Mesendoderm (in vitro differentiated cells): ENCODE data around the gene LRFN4.

ENCODE experiments used
- DNase-seq: peaks from one replicate; pipeline ENCODE4 v3.0.0; 2013
- H2AK5ac ChIP-seq: 2 replicates; pipeline ENCODE4 v1.6.1; 2013; ENCODE audit warnings: low read length, inconsistent platforms
- H2BK120ac ChIP-seq: 2 replicates; pipeline ENCODE4 v1.6.1; 2013; ENCODE audit warnings: low read depth, mild to moderate bottlenecking, low read length, moderate library complexity, mixed read lengths
- H2BK15ac ChIP-seq: replicated peaks from 2 replicates; pipeline ENCODE4 v1.6.1; 2013; ENCODE audit warnings: low read depth, mild to moderate bottlenecking, moderate library complexity
- H2BK5ac ChIP-seq: 2 replicates; pipeline ENCODE4 v1.6.1; 2013; ENCODE audit warnings: low read length, inconsistent platforms
- H3K18ac ChIP-seq: 2 replicates; pipeline ENCODE4 v1.6.1; 2013; ENCODE audit warnings: mild to moderate bottlenecking, low read length, mixed read lengths
- H3K23ac ChIP-seq: one replicate; pipeline ENCODE4 v1.6.1; 2013; ENCODE audit warnings: low read length
- H3K27ac ChIP-seq: 2 replicates; pipeline ENCODE4 v1.5.1; 2013; ENCODE audit warnings: low read depth, mild to moderate bottlenecking, inconsistent platforms, low read length, moderate library complexity
- H3K27me3 ChIP-seq: 2 replicates; pipeline ENCODE4 v1.6.1; 2013; ENCODE audit warnings: low read length, control low read depth, mild to moderate bottlenecking, inconsistent platforms; ENCODE audit not compliant: insufficient read depth, poor library complexity
- H3K36me3 ChIP-seq: 2 replicates; pipeline ENCODE4 v1.6.1; 2013; ENCODE audit warnings: low read length, inconsistent platforms; ENCODE audit not compliant: control insufficient read depth, insufficient read depth
- H3K4ac ChIP-seq: one replicate; pipeline ENCODE4 v1.6.1; 2013; ENCODE audit warnings: low read depth, mild to moderate bottlenecking, low read length, moderate library complexity
- H3K4me1 ChIP-seq: 2 replicates; pipeline ENCODE4 v1.6.1; 2013; ENCODE audit warnings: low read depth, low read length, inconsistent platforms; ENCODE audit not compliant: control insufficient read depth
- H3K4me2 ChIP-seq: 2 replicates; pipeline ENCODE4 v1.6.1; 2013; ENCODE audit warnings: low read length
- H3K4me3 ChIP-seq: 2 replicates; pipeline ENCODE4 v1.5.1; 2013; ENCODE audit warnings: mild to moderate bottlenecking, low read length
- H3K56ac ChIP-seq: one replicate; pipeline ENCODE4 v1.6.1; 2013; ENCODE audit warnings: low read length
- H3K79me1 ChIP-seq: 2 replicates; pipeline ENCODE4 v1.6.1; 2013; ENCODE audit warnings: low read length, inconsistent platforms
- H3K79me2 ChIP-seq: 2 replicates; pipeline ENCODE4 v1.6.1; 2013; ENCODE audit warnings: mild to moderate bottlenecking, low read length; ENCODE audit not compliant: control insufficient read depth, insufficient read depth
- H3K9ac ChIP-seq: 2 replicates; pipeline ENCODE4 v1.6.1; 2013; ENCODE audit warnings: low read length, inconsistent platforms
- H4K5ac ChIP-seq: one replicate; pipeline ENCODE4 v1.6.1; 2013; ENCODE audit warnings: low read length
- H4K8ac ChIP-seq: one replicate; pipeline ENCODE4 v1.6.1; 2013; ENCODE audit warnings: low read depth, mild to moderate bottlenecking, control low read depth, low read length, moderate library complexity
- WGBS: extraction: QIAGEN DNeasy Blood & Tissue Kit; methylation state at CpG from one replicate; pipeline ENCODE4 v1.1.7; 2013; ENCODE audit warnings: low lambda C conversion rate, missing lambda C conversion rate; ENCODE audit not compliant: insufficient coverage; ENCODE audit errors: extremely low coverage; 5-methylcytosine and 5-hydroxymethylcytosine counted together

Gene LRFN4

DNA sequence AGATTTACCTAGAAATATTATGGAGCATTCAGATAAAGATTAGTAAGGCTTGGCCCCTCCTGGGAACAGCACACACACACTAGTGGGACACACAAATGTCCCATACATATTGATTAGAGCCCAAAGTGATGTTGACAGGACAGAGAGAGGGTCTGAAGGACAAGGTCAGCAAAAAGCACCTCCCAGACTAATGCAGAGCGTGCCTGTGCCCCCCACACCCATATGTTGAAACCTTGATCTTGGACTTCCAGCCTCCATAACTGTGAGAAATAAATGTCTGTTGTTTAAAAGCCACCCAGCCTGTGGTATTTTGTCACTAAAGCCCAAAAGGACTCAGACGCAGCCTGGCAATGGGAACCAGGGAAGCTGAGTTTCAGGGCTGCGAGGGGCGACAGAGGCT lies 27.6 kb downstream of the LRFN4 start:
- WGBS, result no CpG with 5 or more reads among the region's 4 CpGs
- DNase-seq, result no peak

DNA sequence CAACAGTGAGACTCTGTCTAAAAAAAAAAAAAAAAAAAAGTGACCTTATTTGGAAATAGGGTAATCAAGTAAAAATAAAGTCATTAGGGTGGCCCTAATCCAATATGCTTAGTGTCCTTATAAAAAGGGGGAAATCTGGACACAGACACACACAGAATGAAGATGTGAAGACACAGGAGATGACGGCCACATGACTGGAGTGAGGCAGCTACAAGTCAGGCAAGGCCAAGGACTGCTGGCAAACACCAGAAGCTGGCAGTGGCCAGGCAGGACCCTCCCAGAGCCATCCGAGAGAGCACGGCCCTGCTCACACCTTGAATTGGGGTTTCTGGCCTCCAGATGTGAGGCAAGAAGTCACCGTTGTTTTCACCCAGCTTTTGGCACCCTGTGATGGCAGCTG lies 28.6 kb downstream of the LRFN4 start:
- no peaks in the 10 kb centered on the region for H3K27me3 ChIP-seq
- H3K4ac ChIP-seq, result no peak overlapping the region
- H2AK5ac ChIP-seq, result no peak overlapping the region
- H2BK120ac ChIP-seq, result no peak overlapping the region
- H3K4me3 ChIP-seq, result no peak overlapping the region
- no peak overlapping the region for H3K56ac ChIP-seq
- no peak overlapping the region for H3K27ac ChIP-seq
- no CpG with 5 or more reads among the region's 4 CpGs for WGBS
- no peaks in the 10 kb centered on the region for H3K36me3 ChIP-seq
- H2BK15ac ChIP-seq, result no peak overlapping the region
- no peaks in the 10 kb centered on the region for H3K79me1 ChIP-seq
- H3K4me2 ChIP-seq, result no peak overlapping the region
- H3K18ac ChIP-seq, result no peak overlapping the region
- H4K5ac ChIP-seq, result no peak overlapping the region
- no peak overlapping the region for H2BK5ac ChIP-seq
- no peak overlapping the region for H4K8ac ChIP-seq
- no peak overlapping the region for H3K9ac ChIP-seq
- H3K4me1 ChIP-seq, result no peaks in the 10 kb centered on the region
- H3K79me2 ChIP-seq, result no peaks in the 10 kb centered on the region
- no peak overlapping the region for H3K23ac ChIP-seq
- no peak for DNase-seq

More for the DNA sequence above, 27.6 kb downstream of the LRFN4 start:
- H3K36me3 ChIP-seq, result no peaks in the 10 kb centered on the region
- no peak overlapping the region for H2AK5ac ChIP-seq
- no peak overlapping the region for H2BK120ac ChIP-seq
- no peaks in the 10 kb centered on the region for H3K4me1 ChIP-seq
- no peaks in the 10 kb centered on the region for H3K27me3 ChIP-seq
- H3K79me1 ChIP-seq, result no peaks in the 10 kb centered on the region
- no peak overlapping the region for H3K9ac ChIP-seq
- no peak overlapping the region for H3K27ac ChIP-seq
- no peak overlapping the region for H3K23ac ChIP-seq
- no peaks in the 10 kb centered on the region for H3K79me2 ChIP-seq
- H3K56ac ChIP-seq, result no peak overlapping the region
- no peak overlapping the region for H4K5ac ChIP-seq
- H3K4me2 ChIP-seq, result no peak overlapping the region
- H2BK5ac ChIP-seq, result no peak overlapping the region
- no peak overlapping the region for H3K4ac ChIP-seq
- H3K4me3 ChIP-seq, result no peak overlapping the region
- no peak overlapping the region for H4K8ac ChIP-seq
- no peak overlapping the region for H2BK15ac ChIP-seq
- H3K18ac ChIP-seq, result no peak overlapping the region

DNA sequence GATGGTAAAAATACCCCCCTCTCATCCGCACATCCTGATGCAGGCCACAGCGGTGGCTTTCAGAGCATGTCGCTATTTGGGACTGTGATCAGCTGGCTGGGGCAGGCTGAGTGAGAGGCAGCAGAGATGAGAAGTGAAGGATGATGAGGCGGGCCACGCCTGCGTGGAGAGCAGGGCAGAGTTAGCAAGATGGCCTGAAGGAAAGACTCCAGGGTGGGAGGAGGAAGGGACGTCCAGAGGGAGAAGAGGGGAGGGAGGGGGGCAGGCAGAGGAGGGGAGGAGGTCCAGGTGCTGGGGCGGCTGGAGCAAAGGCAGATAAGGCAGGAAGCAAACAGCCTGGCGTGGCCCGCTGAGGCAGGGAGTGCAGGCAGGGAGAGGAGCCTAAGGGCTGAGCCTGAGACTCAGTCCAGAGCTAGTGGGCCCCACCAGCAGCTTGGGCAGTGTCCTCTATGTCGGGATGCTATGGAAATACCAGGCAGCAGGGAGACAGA lies 29.1 kb downstream of the LRFN4 start:
- no CpG with 5 or more reads among the region's 11 CpGs for WGBS
- H3K18ac ChIP-seq, result no peak overlapping the region

DNA sequence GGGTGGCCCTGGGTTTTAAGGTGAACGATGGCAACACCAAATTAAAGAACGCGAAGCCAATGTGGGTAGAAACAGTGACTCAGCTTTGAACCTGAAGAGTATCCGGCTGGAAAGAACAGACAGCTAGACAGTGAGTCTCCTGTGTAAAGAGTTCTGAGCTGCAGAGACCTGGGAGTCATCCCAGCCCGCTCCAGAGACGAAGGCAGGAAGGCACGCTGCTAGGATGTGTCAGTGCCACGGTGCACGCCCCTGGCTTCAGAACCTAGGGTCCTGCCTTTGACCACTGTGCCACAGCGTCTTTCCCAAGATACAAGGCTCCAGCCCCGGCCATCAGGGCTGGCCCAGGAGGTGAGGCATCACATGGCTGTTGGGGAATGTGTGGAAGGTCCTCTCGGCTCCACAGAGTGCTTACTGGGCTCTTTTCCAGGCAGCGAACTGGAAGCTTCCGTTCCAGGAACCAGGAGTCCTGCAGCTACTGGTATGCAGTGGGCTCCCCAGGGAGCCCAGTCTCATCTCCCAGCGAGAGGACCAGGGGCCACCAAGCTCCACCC lies 29.9 kb downstream of the LRFN4 start:
- H3K79me2 ChIP-seq, result no peaks in the 10 kb centered on the region
- no peaks in the 10 kb centered on the region for H3K4me1 ChIP-seq

More for the DNA sequence above, 29.1 kb downstream of the LRFN4 start:
- Histone ChIP-seq H3K36me3 (no peaks in the 10 kb centered on the region), H2AK5ac (no peak overlapping the region), H2BK120ac (no peak overlapping the region), H3K27ac (no peak overlapping the region), H3K4me2 (no peak overlapping the region), H2BK5ac (no peak overlapping the region), H4K8ac (no peak overlapping the region), H3K79me1 (no peaks in the 10 kb centered on the region), H4K5ac (no peak overlapping the region), H3K79me2 (no peaks in the 10 kb centered on the region), H3K27me3 (no peaks in the 10 kb centered on the region), H3K4me1 (no peaks in the 10 kb centered on the region), H3K9ac (no peak overlapping the region), H3K4ac (no peak overlapping the region), H3K56ac (no peak overlapping the region), H3K4me3 (no peak overlapping the region), H3K23ac (no peak overlapping the region), H2BK15ac (no peak overlapping the region)
- no peak for DNase-seq

GRCh38 chr11:66887526-66887925 lies 30.7 kb downstream of the LRFN4 start:
- Histone ChIP-seq H3K36me3 (no peaks in the 10 kb centered on the region), H3K4me3 (no peak overlapping the region), H3K4me1 (no peaks in the 10 kb centered on the region), H3K4ac (no peak overlapping the region), H4K8ac (no peak overlapping the region), H2BK120ac (no peak overlapping the region), H3K23ac (no peak overlapping the region), H2BK5ac (no peak overlapping the region), H4K5ac (no peak overlapping the region), H3K79me2 (no peaks in the 10 kb centered on the region), H3K9ac (no peak overlapping the region), H3K27ac (no peak overlapping the region), H2BK15ac (no peak overlapping the region), H3K27me3 (no peaks in the 10 kb centered on the region), H3K56ac (no peak overlapping the region), H3K79me1 (no peaks in the 10 kb centered on the region), H3K18ac (no peak overlapping the region), H3K4me2 (no peak overlapping the region), H2AK5ac (no peak overlapping the region)
- no peak for DNase-seq
- no CpG with 5 or more reads among the region's 11 CpGs for WGBS

More for the DNA sequence above, 29.9 kb downstream of the LRFN4 start:
- no peak for DNase-seq
- H2BK120ac ChIP-seq, result no peak overlapping the region
- no peak overlapping the region for H2AK5ac ChIP-seq
- no peak overlapping the region for H3K56ac ChIP-seq
- H3K23ac ChIP-seq, result no peak overlapping the region
- H4K5ac ChIP-seq, result no peak overlapping the region
- H3K4ac ChIP-seq, result no peak overlapping the region
- H3K4me2 ChIP-seq, result no peak overlapping the region
- no peak overlapping the region for H2BK5ac ChIP-seq
- H4K8ac ChIP-seq, result no peak overlapping the region
- no peak overlapping the region for H3K9ac ChIP-seq
- no peak overlapping the region for H3K27ac ChIP-seq
- H3K27me3 ChIP-seq, result no peaks in the 10 kb centered on the region
- no peaks in the 10 kb centered on the region for H3K36me3 ChIP-seq
- H2BK15ac ChIP-seq, result no peak overlapping the region
- H3K4me3 ChIP-seq, result no peak overlapping the region
- H3K18ac ChIP-seq, result no peak overlapping the region
- H3K79me1 ChIP-seq, result no peaks in the 10 kb centered on the region
- no CpG with 5 or more reads among the region's 15 CpGs for whole genome bisulfite sequencing

GRCh38 chr11:66888282-66888681 lies 31.4 kb downstream of the LRFN4 start:
- no peak for DNase-seq
- Histone ChIP-seq H2AK5ac (no peak overlapping the region), H3K4ac (no peak overlapping the region), H2BK5ac (no peak overlapping the region), H2BK120ac (no peak overlapping the region), H3K79me1 (no peaks in the 10 kb centered on the region), H3K4me3 (no peak overlapping the region), H3K36me3 (no peaks in the 10 kb centered on the region), H4K5ac (no peak overlapping the region), H3K4me2 (no peak overlapping the region), H3K27ac (no peak overlapping the region), H3K23ac (no peak overlapping the region), H3K9ac (no peak overlapping the region), H4K8ac (no peak overlapping the region), H3K79me2 (no peaks in the 10 kb centered on the region), H3K56ac (no peak overlapping the region), H3K4me1 (no peaks in the 10 kb centered on the region), H2BK15ac (no peak overlapping the region), H3K18ac (no peak overlapping the region), H3K27me3 (no peaks in the 10 kb centered on the region)
- WGBS, result no CpG with 5 or more reads among the region's 10 CpGs
